ENCODE results near the gene LRRC1.

Gene LRRC1

GRCh38 chr6:53786832-53787231, 8.0 kb upstream of the LRRC1 start:
- ATAC-seq (ENCODE audit: insufficient read depth, low read depth) (no peak), DNase-seq (no peak)
- H3K27ac ChIP-seq (ENCODE audit: low read length), result no peak overlapping the region
- H3K27me3 ChIP-seq (ENCODE audit: insufficient read depth, low read length, poor library complexity), result no peaks in the 10 kb centered on the region
- no peaks in the 10 kb centered on the region for H3K79me2 ChIP-seq (ENCODE audit: insufficient read depth, low read length)
- peaks cover 16% of the 10 kb centered on the region for H3K9me3 ChIP-seq (ENCODE audit: insufficient read depth, low read length, severe bottlenecking)
- no peak overlapping the region for H3K9ac ChIP-seq (ENCODE audit: low read depth, low read length)
- H3K4me3 ChIP-seq (ENCODE audit: low read depth in 1 of 2, low read length in 2 of 2), result no peak overlapping the region
- H2AFZ ChIP-seq (ENCODE audit: low read depth, low read length), result no peak overlapping the region
- no peaks in the 10 kb centered on the region for H3K4me1 ChIP-seq (ENCODE audit: insufficient read depth, low read length)
- no peaks in the 10 kb centered on the region for H3K36me3 ChIP-seq (ENCODE audit: insufficient read depth, low read length)
- TF ChIP-seq CTCF (IDR thresholded peaks at IDR 0.05; ENCODE audit: borderline replicate concordance, extremely low read depth, low read length, poor library complexity, severe bottlenecking), result no peak
- no peak for TF ChIP-seq EZH2 (IDR thresholded peaks at IDR 0.05; ENCODE audit: borderline replicate concordance, low read depth, low read length, severe bottlenecking)
- no peak overlapping the region for H3K4me2 ChIP-seq (ENCODE audit: insufficient read depth, low read length)
- no peaks in the 10 kb centered on the region for H4K20me1 ChIP-seq (ENCODE audit: insufficient read depth, low read length)

- Histone ChIP-seq H4K20me1 (ENCODE audit: insufficient read depth, low read length) (peaks cover 2% of the 10 kb centered on the region; the same call in 1 of the 2 replicates), H3K36me3 (ENCODE audit: insufficient read depth, low read length) (no peaks in the 10 kb centered on the region; the same call in 1 of the 2 replicates), H2AFZ (ENCODE audit: low read depth, low read length) (no peak overlapping the region), H3K4me3 (ENCODE audit: low read depth in 1 of 2, low read length in 2 of 2) (no peak overlapping the region), H3K79me2 (ENCODE audit: insufficient read depth, low read length) (peaks cover 13% of the 10 kb centered on the region), H3K9ac (ENCODE audit: low read depth, low read length) (no peak overlapping the region), H3K27ac (ENCODE audit: low read length) (no peak overlapping the region), H3K4me2 (ENCODE audit: insufficient read depth, low read length) (no peak overlapping the region), H3K4me1 (ENCODE audit: insufficient read depth, low read length) (peaks cover 21% of the 10 kb centered on the region), H3K27me3 (ENCODE audit: insufficient read depth, low read length, poor library complexity) (no peaks in the 10 kb centered on the region), H3K9me3 (ENCODE audit: insufficient read depth, low read length, severe bottlenecking) (peaks cover 16% of the 10 kb centered on the region)
- no peak for TF ChIP-seq EZH2 (IDR thresholded peaks at IDR 0.05; ENCODE audit: borderline replicate concordance, low read depth, low read length, severe bottlenecking)
- no peak for TF ChIP-seq CTCF (IDR thresholded peaks at IDR 0.05; ENCODE audit: borderline replicate concordance, extremely low read depth, low read length, poor library complexity, severe bottlenecking)
- DNase-seq (no peak), ATAC-seq (ENCODE audit: insufficient read depth, low read depth) (no peak)
Observed at GRCh38 chr6:53790886-53791285, 3.9 kb upstream of the LRRC1 start.

GRCh38 chr6:53792016-53792415, 2.8 kb upstream of the LRRC1 start:
- H3K9me3 ChIP-seq (ENCODE audit: insufficient read depth, low read length, severe bottlenecking), result peaks cover 16% of the 10 kb centered on the region
- H3K4me1 ChIP-seq (ENCODE audit: insufficient read depth, low read length), result peaks cover 32% of the 10 kb centered on the region
- DNase-seq (no peak), ATAC-seq (ENCODE audit: insufficient read depth, low read depth) (no peak)
- no peak overlapping the region for H3K4me2 ChIP-seq (ENCODE audit: insufficient read depth, low read length)
- H2AFZ ChIP-seq (ENCODE audit: low read depth, low read length), result no peak overlapping the region
- no peak overlapping the region for H3K9ac ChIP-seq (ENCODE audit: low read depth, low read length)
- no peak overlapping the region for H3K27ac ChIP-seq (ENCODE audit: low read length)
- H4K20me1 ChIP-seq (ENCODE audit: insufficient read depth, low read length), result peaks cover 10% of the 10 kb centered on the region; the same call in 1 of the 2 replicates
- TF ChIP-seq CTCF (IDR thresholded peaks at IDR 0.05; ENCODE audit: borderline replicate concordance, extremely low read depth, low read length, poor library complexity, severe bottlenecking), result no peak
- no peak for TF ChIP-seq EZH2 (IDR thresholded peaks at IDR 0.05; ENCODE audit: borderline replicate concordance, low read depth, low read length, severe bottlenecking)
- H3K79me2 ChIP-seq (ENCODE audit: insufficient read depth, low read length), result peaks cover 24% of the 10 kb centered on the region
- no peak overlapping the region for H3K4me3 ChIP-seq (ENCODE audit: low read depth in 1 of 2, low read length in 2 of 2)
- no peaks in the 10 kb centered on the region; the same call in 1 of the 2 replicates for H3K36me3 ChIP-seq (ENCODE audit: insufficient read depth, low read length)
- H3K27me3 ChIP-seq (ENCODE audit: insufficient read depth, low read length, poor library complexity), result no peaks in the 10 kb centered on the region

- TF ChIP-seq EZH2 (IDR thresholded peaks at IDR 0.05; ENCODE audit: borderline replicate concordance, low read depth, low read length, severe bottlenecking), result no peak
- no peak for TF ChIP-seq CTCF (IDR thresholded peaks at IDR 0.05; ENCODE audit: borderline replicate concordance, extremely low read depth, low read length, poor library complexity, severe bottlenecking)
- Histone ChIP-seq H3K4me2 (ENCODE audit: insufficient read depth, low read length) (peak overlapping the region; percentile 94), H3K27me3 (ENCODE audit: insufficient read depth, low read length, poor library complexity) (no peaks in the 10 kb centered on the region), H3K4me1 (ENCODE audit: insufficient read depth, low read length) (peaks cover 41% of the 10 kb centered on the region), H3K4me3 (ENCODE audit: low read depth in 1 of 2, low read length in 2 of 2) (no peak overlapping the region), H3K9me3 (ENCODE audit: insufficient read depth, low read length, severe bottlenecking) (peaks cover 16% of the 10 kb centered on the region), H3K27ac (ENCODE audit: low read length) (no peak overlapping the region), H2AFZ (ENCODE audit: low read depth, low read length) (peak overlapping the region; percentile 85; the same call in 1 of the 2 replicates), H4K20me1 (ENCODE audit: insufficient read depth, low read length) (peaks cover 17% of the 10 kb centered on the region; the same call in 1 of the 2 replicates), H3K36me3 (ENCODE audit: insufficient read depth, low read length) (no peaks in the 10 kb centered on the region; the same call in 1 of the 2 replicates), H3K9ac (ENCODE audit: low read depth, low read length) (peak overlapping the region; percentile 80; the same call in 1 of the 2 replicates), H3K79me2 (ENCODE audit: insufficient read depth, low read length) (peaks cover 34% of the 10 kb centered on the region)
- ATAC-seq (ENCODE audit: insufficient read depth, low read depth) (no peak), DNase-seq (no peak)
Observed at GRCh38 chr6:53792973-53793317, 1.9 kb upstream of the LRRC1 start.

All from DND-41 (cell line).